ENCODE measurements around the gene ETV4.

- TF ChIP-seq CTCF (conservative IDR thresholded peaks at IDR 0.05; ENCODE audit: low read length) (no peak), EZH2phosphoT487 (IDR thresholded peaks at IDR 0.05; ENCODE audit: borderline replicate concordance) (no peak)
Measured at GRCh38 chr17:43552229-43552837, 6.2 kb upstream of the ETV4 start.
